H9 (cell line): ENCODE data around the gene PLSCR2. TPM values are rescaled to one million over a fixed set of nuclear protein-coding genes. Genes with fewer than 3 reads are reported as not detected.

ENCODE experiments used
- DNase-seq: peaks from one replicate; pipeline ENCODE4 v3.0.0-alpha.2; 2017
- H2AFZ ChIP-seq: one replicate; pipeline ENCODE4 v1.6.1; 2013; ENCODE audit warnings: mild to moderate bottlenecking, low read length, control low read depth, moderate library complexity
- H2AK5ac ChIP-seq: 2 replicates; pipeline ENCODE4 v1.6.1; 2013; ENCODE audit warnings: low read length, control low read depth, mixed read lengths; ENCODE audit not compliant: insufficient read length
- H2BK120ac ChIP-seq: one replicate; pipeline ENCODE4 v1.6.1; 2013; ENCODE audit warnings: low read depth, mild to moderate bottlenecking, low read length, control low read depth, inconsistent platforms; ENCODE audit not compliant: poor library complexity, severe bottlenecking
- H2BK12ac ChIP-seq: 2 replicates; pipeline ENCODE4 v1.6.1; 2013; ENCODE audit warnings: low read length, control low read depth, mixed read lengths, low read depth; ENCODE audit not compliant: insufficient read length
- H2BK15ac ChIP-seq: 2 replicates; pipeline ENCODE4 v1.6.1; 2013; ENCODE audit warnings: low read depth, low read length, control low read depth
- H2BK20ac ChIP-seq: one replicate; pipeline ENCODE4 v1.6.1; 2013; ENCODE audit warnings: low read depth, mild to moderate bottlenecking, low read length, control low read depth, inconsistent platforms; ENCODE audit not compliant: poor library complexity, severe bottlenecking
- H2BK5ac ChIP-seq: 2 replicates; pipeline ENCODE4 v1.6.1; 2013; ENCODE audit warnings: low read length, control low read depth, mixed read lengths; ENCODE audit not compliant: insufficient read length
- H3K14ac ChIP-seq: 2 replicates; pipeline ENCODE4 v1.6.1; 2013; ENCODE audit warnings: low read length, control low read depth; ENCODE audit not compliant: insufficient read depth
- H3K18ac ChIP-seq: 2 replicates; pipeline ENCODE4 v1.6.1; 2013; ENCODE audit warnings: low read depth, mild to moderate bottlenecking, mixed read lengths, low read length, control low read depth; ENCODE audit not compliant: insufficient read length
- H3K23ac ChIP-seq: 2 replicates; pipeline ENCODE4 v1.6.1; 2013; ENCODE audit warnings: low read length, control low read depth, mixed read lengths, low read depth; ENCODE audit not compliant: insufficient read length
- H3K23me2 ChIP-seq: 2 replicates; pipeline ENCODE4 v1.6.1; 2013; ENCODE audit warnings: low read depth, mild to moderate bottlenecking, mixed read lengths, low read length, control low read depth; ENCODE audit not compliant: insufficient read length, poor library complexity, severe bottlenecking
- H3K27ac ChIP-seq: 2 replicates; pipeline ENCODE4 v1.5.1; 2013; ENCODE audit warnings: low read length, control low read depth, mixed read lengths, low read depth; ENCODE audit not compliant: insufficient read length
- H3K27me3 ChIP-seq: 2 replicates; pipeline ENCODE4 v1.6.1; 2013; ENCODE audit warnings: low read length, control low read depth, inconsistent platforms; ENCODE audit not compliant: insufficient read depth
- H3K4ac ChIP-seq: 2 replicates; pipeline ENCODE4 v1.6.1; 2013; ENCODE audit warnings: low read depth, mild to moderate bottlenecking, control low read depth, inconsistent platforms, low read length, moderate library complexity
- H3K4me1 ChIP-seq: 2 replicates; pipeline ENCODE4 v1.6.1; 2013; ENCODE audit warnings: low read length, control low read depth, inconsistent platforms; ENCODE audit not compliant: insufficient read depth
- H3K4me2 ChIP-seq: 2 replicates; pipeline ENCODE4 v1.6.1; 2013; ENCODE audit warnings: low read length, control low read depth, mixed read lengths; ENCODE audit not compliant: insufficient read length, insufficient read depth
- H3K56ac ChIP-seq: 2 replicates; pipeline ENCODE4 v1.6.1; 2013; ENCODE audit warnings: low read depth, mild to moderate bottlenecking, mixed read lengths, low read length, control low read depth; ENCODE audit not compliant: insufficient read length
- H3K79me1 ChIP-seq: 2 replicates; pipeline ENCODE4 v1.6.1; 2013; ENCODE audit warnings: low read depth, mild to moderate bottlenecking, moderate library complexity, low read length, control low read depth, inconsistent platforms; ENCODE audit not compliant: insufficient read depth, poor library complexity, severe bottlenecking
- H3K79me2 ChIP-seq: 2 replicates; pipeline ENCODE4 v1.6.1; 2013; ENCODE audit warnings: low read length, control low read depth, inconsistent platforms; ENCODE audit not compliant: insufficient read depth
- H3K9ac ChIP-seq: 2 replicates; pipeline ENCODE4 v1.6.1; 2013; ENCODE audit warnings: low read length, control low read depth, mixed read lengths; ENCODE audit not compliant: insufficient read length; ENCODE audit errors: extremely low read depth
- H3K9me3 ChIP-seq: one replicate; pipeline ENCODE4 v1.6.1; 2013; ENCODE audit warnings: low read depth, low read length, inconsistent platforms; ENCODE audit not compliant: control insufficient read depth
- H3T11ph ChIP-seq: one replicate; pipeline ENCODE4 v1.6.1; 2013; ENCODE audit warnings: mild to moderate bottlenecking, low read length, control low read depth, inconsistent platforms
- H4K20me1 ChIP-seq: one replicate; pipeline ENCODE4 v1.6.1; 2013; ENCODE audit not compliant: control insufficient read depth, insufficient read length, insufficient read depth
- H4K5ac ChIP-seq: 2 replicates; pipeline ENCODE4 v1.6.1; 2013; ENCODE audit warnings: low read depth, mild to moderate bottlenecking, mixed read lengths, low read length, control low read depth; ENCODE audit not compliant: insufficient read length
- H4K8ac ChIP-seq: replicated peaks from 2 replicates; pipeline ENCODE4 v1.6.1; 2013; ENCODE audit warnings: low read length, control low read depth, mixed read lengths, low read depth; ENCODE audit not compliant: insufficient read length
- H4K91ac ChIP-seq: 2 replicates; pipeline ENCODE4 v1.6.1; 2013; ENCODE audit warnings: low read depth, mild to moderate bottlenecking, moderate library complexity, mixed read lengths, low read length, control low read depth; ENCODE audit not compliant: insufficient read length
- H3K27ac Mint-ChIP-seq, 3 experiments: 2 replicates in 2 of 3; 3 replicates in 1 of 3; pipeline ENCODE4 v1.8.0; 2020 to 2021; ENCODE audit warnings: mixed read lengths in 3 of 3, mild to moderate bottlenecking in 1 of 3, moderate library complexity in 1 of 3
- H3K27me3 Mint-ChIP-seq: 2 replicates; pipeline ENCODE4 v1.8.0; 2021; ENCODE audit warnings: low read depth, mild to moderate bottlenecking, moderate library complexity, mixed read lengths
- H3K36me3 Mint-ChIP-seq, 3 experiments: 2 replicates in 2 of 3; 3 replicates in 1 of 3; pipeline ENCODE4 v1.8.0; 2020 to 2021; ENCODE audit warnings: low read depth in 3 of 3, mixed read lengths in 3 of 3; ENCODE audit not compliant: insufficient read depth in 1 of 3
- H3K4me1 Mint-ChIP-seq, 2 experiments: 2 replicates each; pipeline ENCODE4 v1.8.0; 2020; ENCODE audit warnings: mixed read lengths in 2 of 2
- H3K4me3 Mint-ChIP-seq, 2 experiments: 2 replicates in 1 of 2; 3 replicates in 1 of 2; pipeline ENCODE4 v1.8.0; 2020 to 2021; ENCODE audit warnings: mild to moderate bottlenecking in 2 of 2, mixed read lengths in 2 of 2, moderate library complexity in 1 of 2
- H3K9me3 Mint-ChIP-seq, 2 experiments: 2 replicates in 1 of 2; 3 replicates in 1 of 2; pipeline ENCODE4 v1.8.0; 2020; ENCODE audit warnings: mild to moderate bottlenecking in 2 of 2, mixed read lengths in 2 of 2, moderate library complexity in 1 of 2
- total RNA-seq: library from RNA; stranded (reverse); gene quantifications from 2 replicates; pipeline ENCODE4 v1.2.1, GENCODE V29; 2021
- TF ChIP-seq, protein P1 (sequence below): fragments of 200-600 bp; sonication (generic); conservative IDR thresholded peaks from 3 replicates; pipeline ENCODE4 v1.8.0; 2021; ENCODE audit warnings: antibody characterized with exemption, mild to moderate bottlenecking

Gene PLSCR2
- total RNA-seq, 1 experiment from 2014 or later: not detected

DNA sequence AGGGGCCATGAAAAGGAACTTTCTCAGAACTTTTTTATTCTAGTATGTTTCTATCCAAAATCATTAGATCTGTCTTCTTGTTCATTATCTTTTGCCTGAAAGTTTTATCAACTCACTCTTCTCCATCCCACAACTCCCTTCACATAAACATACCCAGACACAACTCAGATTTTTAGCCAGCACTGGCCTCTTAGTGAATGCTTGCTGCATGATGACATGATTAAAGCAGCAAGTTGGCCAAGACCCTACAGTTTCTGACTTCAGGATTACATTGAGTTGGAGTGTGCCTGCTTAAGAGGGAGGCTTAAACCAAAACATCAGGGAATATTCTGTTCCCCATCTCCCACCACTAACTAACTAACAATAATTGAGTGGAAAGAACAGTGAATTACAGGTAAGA is 38.1 kb downstream of the PLSCR2 start:
- Histone ChIP-seq H3K9ac (no peak overlapping the region), H3K18ac (no peak overlapping the region), H2BK5ac (no peak overlapping the region), H2BK120ac (no peak overlapping the region), H4K91ac (no peak overlapping the region), H2AK5ac (no peak overlapping the region), H3K79me2 (no peaks in the 10 kb centered on the region), H4K8ac (no peak overlapping the region), H3K9me3 (no peaks in the 10 kb centered on the region), H3K4me2 (no peak overlapping the region), H4K20me1 (no peaks in the 10 kb centered on the region), H3K56ac (no peak overlapping the region), H3K23ac (no peak overlapping the region), H3K4me1 (no peaks in the 10 kb centered on the region), H2BK20ac (no peak overlapping the region), H2AFZ (no peak overlapping the region), H2BK12ac (no peak overlapping the region), H3T11ph (no peak overlapping the region), H4K5ac (no peak overlapping the region), H3K79me1 (no peaks in the 10 kb centered on the region), H3K14ac (no peak overlapping the region), H2BK15ac (no peak overlapping the region), H3K4ac (no peak overlapping the region), H3K27me3 (no peaks in the 10 kb centered on the region), H3K27ac (no peak overlapping the region), H3K23me2 (no peaks in the 10 kb centered on the region)
- no peak overlapping the region for H3K4me3 Mint-ChIP-seq
- H3K9me3 Mint-ChIP-seq: peaks cover 5 to 8% of the 10 kb centered on the region in 2 experiments
- H3K27me3 Mint-ChIP-seq: no peaks in the 10 kb centered on the region
- no peak for DNase-seq
- TF ChIP-seq, protein P1, sequence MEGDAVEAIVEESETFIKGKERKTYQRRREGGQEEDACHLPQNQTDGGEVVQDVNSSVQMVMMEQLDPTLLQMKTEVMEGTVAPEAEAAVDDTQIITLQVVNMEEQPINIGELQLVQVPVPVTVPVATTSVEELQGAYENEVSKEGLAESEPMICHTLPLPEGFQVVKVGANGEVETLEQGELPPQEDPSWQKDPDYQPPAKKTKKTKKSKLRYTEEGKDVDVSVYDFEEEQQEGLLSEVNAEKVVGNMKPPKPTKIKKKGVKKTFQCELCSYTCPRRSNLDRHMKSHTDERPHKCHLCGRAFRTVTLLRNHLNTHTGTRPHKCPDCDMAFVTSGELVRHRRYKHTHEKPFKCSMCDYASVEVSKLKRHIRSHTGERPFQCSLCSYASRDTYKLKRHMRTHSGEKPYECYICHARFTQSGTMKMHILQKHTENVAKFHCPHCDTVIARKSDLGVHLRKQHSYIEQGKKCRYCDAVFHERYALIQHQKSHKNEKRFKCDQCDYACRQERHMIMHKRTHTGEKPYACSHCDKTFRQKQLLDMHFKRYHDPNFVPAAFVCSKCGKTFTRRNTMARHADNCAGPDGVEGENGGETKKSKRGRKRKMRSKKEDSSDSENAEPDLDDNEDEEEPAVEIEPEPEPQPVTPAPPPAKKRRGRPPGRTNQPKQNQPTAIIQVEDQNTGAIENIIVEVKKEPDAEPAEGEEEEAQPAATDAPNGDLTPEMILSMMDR: no peak
- no peak overlapping the region for H3K27ac Mint-ChIP-seq
- H3K4me1 Mint-ChIP-seq: no peaks in the 10 kb centered on the region
- peaks cover 0 to 8% (median 6%) of the 10 kb centered on the region in 3 experiments; a peak in 5 of 7 replicates for H3K36me3 Mint-ChIP-seq
